ENCODE data around the gene STOX2.

DNA sequence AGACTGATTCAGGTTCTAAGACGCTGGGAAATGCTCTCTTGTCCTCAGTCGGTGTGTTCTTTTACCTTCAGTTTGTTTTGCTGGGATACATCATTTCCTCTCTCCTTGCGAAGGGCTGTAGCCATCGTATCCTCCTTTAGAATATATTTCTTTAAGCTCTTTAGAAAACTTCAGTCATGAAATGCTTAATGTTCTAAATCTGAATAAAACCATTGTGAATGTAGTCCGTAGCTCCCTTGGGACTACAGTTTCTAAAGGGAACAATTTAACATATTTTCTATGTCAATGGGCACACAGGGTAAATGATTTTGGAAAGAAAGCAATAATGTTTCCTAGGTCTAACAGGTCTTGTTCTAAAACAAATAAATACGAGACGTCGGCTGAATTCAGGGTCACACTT lies 40.6 kb downstream of the STOX2 start:
- TF ChIP-seq, protein P1, sequence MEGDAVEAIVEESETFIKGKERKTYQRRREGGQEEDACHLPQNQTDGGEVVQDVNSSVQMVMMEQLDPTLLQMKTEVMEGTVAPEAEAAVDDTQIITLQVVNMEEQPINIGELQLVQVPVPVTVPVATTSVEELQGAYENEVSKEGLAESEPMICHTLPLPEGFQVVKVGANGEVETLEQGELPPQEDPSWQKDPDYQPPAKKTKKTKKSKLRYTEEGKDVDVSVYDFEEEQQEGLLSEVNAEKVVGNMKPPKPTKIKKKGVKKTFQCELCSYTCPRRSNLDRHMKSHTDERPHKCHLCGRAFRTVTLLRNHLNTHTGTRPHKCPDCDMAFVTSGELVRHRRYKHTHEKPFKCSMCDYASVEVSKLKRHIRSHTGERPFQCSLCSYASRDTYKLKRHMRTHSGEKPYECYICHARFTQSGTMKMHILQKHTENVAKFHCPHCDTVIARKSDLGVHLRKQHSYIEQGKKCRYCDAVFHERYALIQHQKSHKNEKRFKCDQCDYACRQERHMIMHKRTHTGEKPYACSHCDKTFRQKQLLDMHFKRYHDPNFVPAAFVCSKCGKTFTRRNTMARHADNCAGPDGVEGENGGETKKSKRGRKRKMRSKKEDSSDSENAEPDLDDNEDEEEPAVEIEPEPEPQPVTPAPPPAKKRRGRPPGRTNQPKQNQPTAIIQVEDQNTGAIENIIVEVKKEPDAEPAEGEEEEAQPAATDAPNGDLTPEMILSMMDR (IDR thresholded peaks at IDR 0.05; ENCODE audit: poor library complexity), result no peak
- no peak for TF ChIP-seq EZH2 (IDR thresholded peaks at IDR 0.05; ENCODE audit: borderline replicate concordance)
